Left lung (tissue), 10 donors: ENCODE results near the gene MBD4. TPM values are rescaled to one million over a fixed set of nuclear protein-coding genes. Genes with fewer than 3 reads are reported as not detected.

Experiments
- ATAC-seq: fragments of 200-7000 bp; cut with Tn5 transposase; one replicate; pipeline ENCODE4 v1.9.1; 2020; ENCODE audit warnings: moderate library complexity
- DNase-seq, 4 donors: peaks; one replicate each; pipeline ENCODE4 v3.0.0-alpha.2; 2013 to 2020
- H3K27ac ChIP-seq, 2 donors: fragments of 200-600 bp; sonication (generic) in 1 of 2; one replicate each; pipeline versions ENCODE4 v1.5.0 to v1.8.0; 2020 to 2021
- H3K27me3 ChIP-seq, 2 donors: fragments of 200-600 bp; sonication (generic) in 1 of 2; one replicate each; pipeline versions ENCODE4 v1.5.0 to v1.8.0; 2020 to 2021
- H3K36me3 ChIP-seq, 2 donors: fragments of 200-600 bp; sonication (generic) in 1 of 2; one replicate each; pipeline versions ENCODE4 v1.5.0 to v1.8.0; 2020 to 2021
- H3K4me1 ChIP-seq, 2 donors: fragments of 200-600 bp; one replicate each; pipeline ENCODE4 v1.8.0; 2021
- H3K4me3 ChIP-seq, 2 donors: fragments of 200-600 bp; sonication (generic) in 1 of 2; one replicate each; pipeline versions ENCODE4 v1.5.0 to v1.8.0; 2020 to 2021; ENCODE audit warnings: mild to moderate bottlenecking in 1 of 2
- H3K9me3 ChIP-seq, 2 donors: fragments of 200-600 bp; sonication (generic) in 1 of 2; one replicate each; pipeline versions ENCODE4 v1.5.0 to v1.8.0; 2020 to 2021
- CTCF ChIP-seq, 2 donors: fragments of 200-600 bp; sonication (generic) in 1 of 2; IDR thresholded peaks; one replicate each; pipeline versions ENCODE4 v1.5.0 to v1.8.0; 2021; ENCODE audit warnings: antibody characterized with exemption in 2 of 2
- intact Hi-C, 2 donors: fragments of 100-400 bp; cut with DNase I; formaldehyde crosslinking; loops; one replicate each; pipeline versions ENCODE4 v1.11.2 to v1.14.2; 2022
- polyA plus RNA-seq, 6 donors: library from polyadenylated mRNA; unstranded; fragments of 120-200 nt; gene quantifications; one replicate each; pipeline ENCODE4 v1.2.1, GENCODE V29; 2013; ENCODE audit not compliant: insufficient read length in 6 of 6
- total RNA-seq, 2 donors: library from RNA; stranded (reverse); fragmentation: NEBNext Ultra II Directional; extraction: Animal tissue kit (Norgen Biotek cat#: 25700); gene quantifications; one replicate each; pipeline ENCODE4 v1.2.1, GENCODE V29; 2021
- donor health status: DM: no; HTN: yes; CAD: no.
- donor health status: DM: no; HTN: no; CAD: no.

Gene MBD4
- total and polyA plus RNA-seq, 8 donors: 29.9 to 62.1 (median 52.2) TPM

GRCh38 chr3:129445471-129445870 is 5.7 kb upstream of the MBD4 start:
- TF ChIP-seq CTCF (IDR thresholded peaks at IDR 0.05): no peak
- no peaks in the 10 kb centered on the region for H3K27me3 ChIP-seq
- H3K27ac ChIP-seq: no peak overlapping the region
- ATAC-seq (no peak), DNase-seq (no peak)
- intact Hi-C loops: no loop called here
- no peaks in the 10 kb centered on the region for H3K9me3 ChIP-seq
- peaks cover 20 to 55% of the 10 kb centered on the region in 2 donors for H3K4me1 ChIP-seq
- H3K36me3 ChIP-seq: no peaks in the 10 kb centered on the region
- H3K4me3 ChIP-seq: no peak overlapping the region

- no peak overlapping the region for H3K4me3 ChIP-seq
- ATAC-seq (no peak), DNase-seq (no peak)
- TF ChIP-seq CTCF (IDR thresholded peaks at IDR 0.05): no peak
- peaks cover 20 to 67% of the 10 kb centered on the region in 2 donors for H3K4me1 ChIP-seq
- intact Hi-C loops: no loop called here
- no peaks in the 10 kb centered on the region for H3K27me3 ChIP-seq
- no peaks in the 10 kb centered on the region for H3K9me3 ChIP-seq
- peak overlapping the region; percentile 93 to 97 for H3K27ac ChIP-seq
- peaks cover 0 to 1% of the 10 kb centered on the region in 2 donors for H3K36me3 ChIP-seq
Observed at GRCh38 chr3:129442947-129443346, 3.2 kb upstream of the MBD4 start.

- no peak for ATAC-seq
- Histone ChIP-seq H3K4me3 (no peak overlapping the region), H3K27ac (peak overlapping the region; percentile 93 to 97), H3K36me3 (peaks cover 1 to 6% of the 10 kb centered on the region in 2 donors), H3K9me3 (no peaks in the 10 kb centered on the region), H3K4me1 (peaks cover 20 to 69% of the 10 kb centered on the region in 2 donors), H3K27me3 (no peaks in the 10 kb centered on the region)
- intact Hi-C loops: no loop called here
- DNase-seq: no peak
- no peak for TF ChIP-seq CTCF (IDR thresholded peaks at IDR 0.05)
Observed at GRCh38 chr3:129442486-129442885, 2.7 kb upstream of the MBD4 start.

- Histone ChIP-seq H3K27ac (peak overlapping the region; percentile 93 to 97), H3K4me1 (peaks cover 20 to 76% of the 10 kb centered on the region in 2 donors), H3K27me3 (no peaks in the 10 kb centered on the region), H3K9me3 (no peaks in the 10 kb centered on the region), H3K36me3 (peaks cover 8 to 13% of the 10 kb centered on the region in 2 donors), H3K4me3 (no peak overlapping the region)
- TF ChIP-seq CTCF (IDR thresholded peaks at IDR 0.05): no peak
- DNase-seq (peak in 2 of 4 donors; percentile 49 to 69), ATAC-seq (no peak)
- intact Hi-C loops: no loop called here
Observed at GRCh38 chr3:129441782-129442181, 2.0 kb upstream of the MBD4 start.

GRCh38 chr3:129441215-129441614 is 1.5 kb upstream of the MBD4 start:
- Histone ChIP-seq H3K4me3 (peak overlapping the region in 1 of 2 donors; percentile 77), H3K27me3 (no peaks in the 10 kb centered on the region), H3K36me3 (peaks cover 8 to 19% of the 10 kb centered on the region in 2 donors), H3K4me1 (peaks cover 22 to 82% of the 10 kb centered on the region in 2 donors), H3K27ac (peak overlapping the region; percentile 93 to 97), H3K9me3 (no peaks in the 10 kb centered on the region)
- intact Hi-C loops: no loop called here
- DNase-seq (no peak), ATAC-seq (no peak)
- no peak for TF ChIP-seq CTCF (IDR thresholded peaks at IDR 0.05)
